ENCODE data around the gene HK3.

DNA sequence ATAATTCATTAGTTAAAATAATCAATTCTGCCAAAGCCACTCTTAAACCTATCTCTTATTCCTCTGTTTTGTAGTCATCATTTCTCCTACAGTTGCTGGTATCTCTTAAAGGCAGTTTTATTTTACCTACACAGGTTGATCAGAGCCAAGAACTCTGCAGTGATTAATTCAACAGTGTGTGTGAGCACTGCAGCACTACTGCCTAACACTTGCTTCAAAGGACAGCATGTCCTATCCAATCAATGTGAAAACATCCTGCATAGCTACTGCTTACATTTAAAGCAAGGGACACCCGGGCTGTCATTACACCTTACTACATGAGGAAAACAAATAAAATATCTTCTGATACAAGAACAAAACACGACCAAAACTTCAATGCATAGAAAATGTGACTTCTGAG is 45.1 kb upstream of the HK3 start:
- TF ChIP-seq, protein P1, sequence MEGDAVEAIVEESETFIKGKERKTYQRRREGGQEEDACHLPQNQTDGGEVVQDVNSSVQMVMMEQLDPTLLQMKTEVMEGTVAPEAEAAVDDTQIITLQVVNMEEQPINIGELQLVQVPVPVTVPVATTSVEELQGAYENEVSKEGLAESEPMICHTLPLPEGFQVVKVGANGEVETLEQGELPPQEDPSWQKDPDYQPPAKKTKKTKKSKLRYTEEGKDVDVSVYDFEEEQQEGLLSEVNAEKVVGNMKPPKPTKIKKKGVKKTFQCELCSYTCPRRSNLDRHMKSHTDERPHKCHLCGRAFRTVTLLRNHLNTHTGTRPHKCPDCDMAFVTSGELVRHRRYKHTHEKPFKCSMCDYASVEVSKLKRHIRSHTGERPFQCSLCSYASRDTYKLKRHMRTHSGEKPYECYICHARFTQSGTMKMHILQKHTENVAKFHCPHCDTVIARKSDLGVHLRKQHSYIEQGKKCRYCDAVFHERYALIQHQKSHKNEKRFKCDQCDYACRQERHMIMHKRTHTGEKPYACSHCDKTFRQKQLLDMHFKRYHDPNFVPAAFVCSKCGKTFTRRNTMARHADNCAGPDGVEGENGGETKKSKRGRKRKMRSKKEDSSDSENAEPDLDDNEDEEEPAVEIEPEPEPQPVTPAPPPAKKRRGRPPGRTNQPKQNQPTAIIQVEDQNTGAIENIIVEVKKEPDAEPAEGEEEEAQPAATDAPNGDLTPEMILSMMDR (IDR thresholded peaks at IDR 0.05), result no peak
- no peak for TF ChIP-seq POLR2A (IDR thresholded peaks at IDR 0.05)

All from body of pancreas (tissue), 4 donors.